ENCODE measurements around the gene CDH4. TPM values are rescaled to one million over a fixed set of nuclear protein-coding genes. Genes with fewer than 3 reads are reported as not detected.

Gene CDH4
- total and polyA plus RNA-seq, 2 donors (not counting 1 experiment from before 2014, with no cell fraction given): not detected

GRCh38 chr20:61601853-61602252 is 349.8 kb downstream of the CDH4 start:
- no peak overlapping the region for H2AFZ ChIP-seq (ENCODE audit: insufficient read depth, low read depth, low read length, poor library complexity, severe bottlenecking)
- H3K27me3 Mint-ChIP-seq: no peaks in the 10 kb centered on the region
- intact Hi-C loops (cut with micrococcal nuclease): no loop called here
- peaks cover 0 to 85% (median 0%) of the 10 kb centered on the region in 3 donors for H3K9me3 ChIP-seq (ENCODE audit: control extremely low read depth in 1 of 3, control insufficient read depth in 2 of 3, insufficient read depth in 1 of 3, low read length in 2 of 3)
- H4K20me1 ChIP-seq (ENCODE audit: control insufficient read depth, insufficient read depth, low read length, poor library complexity, severe bottlenecking): no peaks in the 10 kb centered on the region
- no peaks in the 10 kb centered on the region for H3K4me1 Mint-ChIP-seq
- ChIA-PET POLR2A (interaction anchor here (0.6 kb wide), 1 partner anchor 322 kb away, joined by 4 read pairs; no protein-coding TSS in a partner anchor), CTCF (no interaction called here)
- no peak overlapping the region for H3K27ac Mint-ChIP-seq
- H3K9ac ChIP-seq (ENCODE audit: low read length): no peak overlapping the region
- no peaks in the 10 kb centered on the region for H3K79me2 ChIP-seq (ENCODE audit: control insufficient read depth, insufficient read depth, low read length)
- 95% methylated on average over 14 of the region's 14 CpGs for WGBS (ENCODE audit: insufficient coverage)
- DNase-seq: no peak
- no peak overlapping the region for H3K4me3 Mint-ChIP-seq
- ATAC-seq (ENCODE audit: low read depth): no peak
- peaks cover 6% of the 10 kb centered on the region for H3K9me3 Mint-ChIP-seq (ENCODE audit: insufficient read depth)
- no peak overlapping the region for H3K4me2 ChIP-seq (replicated peaks; ENCODE audit: low read depth, low read length, poor library complexity, severe bottlenecking)
- H3K4me1 ChIP-seq (ENCODE audit: control insufficient read depth in 2 of 2, insufficient read depth in 2 of 2, low read length in 2 of 2): no peaks in the 10 kb centered on the region
- no peak overlapping the region for H3K4me3 ChIP-seq (ENCODE audit: control extremely low read depth in 1 of 5, extremely low read depth in 1 of 5, insufficient read depth in 1 of 5, low read depth in 2 of 5, low read length in 4 of 5)
- no peaks in the 10 kb centered on the region for H3K36me3 ChIP-seq (replicated peaks in 1 of 2; ENCODE audit: control extremely low read depth in 1 of 2, control insufficient read depth in 1 of 2, extremely low read depth in 1 of 2, insufficient read depth in 2 of 2, low read length in 1 of 2)
- no peak overlapping the region for H3K27ac ChIP-seq (ENCODE audit: low read length in 2 of 2)
- TF ChIP-seq CTCF (IDR thresholded peaks at IDR 0.05): no peak
- no peak for TF ChIP-seq EZH2 (IDR thresholded peaks at IDR 0.05; ENCODE audit: borderline replicate concordance, insufficient read depth, low read depth, low read length, poor library complexity, severe bottlenecking)
- H3K27me3 ChIP-seq (replicated peaks in 1 of 4; ENCODE audit: control extremely low read depth in 1 of 4, control insufficient read depth in 3 of 4, insufficient read depth in 4 of 4, low read length in 3 of 4): no peaks in the 10 kb centered on the region

- Mint-ChIP-seq H3K9me3 (ENCODE audit: insufficient read depth) (peaks cover 4% of the 10 kb centered on the region), H3K27me3 (no peaks in the 10 kb centered on the region), H3K27ac (no peak overlapping the region), H3K4me1 (no peaks in the 10 kb centered on the region), H3K4me3 (no peak overlapping the region)
- H3K79me2 ChIP-seq (ENCODE audit: control insufficient read depth, insufficient read depth, low read length): no peaks in the 10 kb centered on the region
- WGBS (ENCODE audit: insufficient coverage): no CpG with 5 or more reads among the region's 5 CpGs
- POLR2A ChIA-PET: no interaction called here
- no peak overlapping the region for H3K9ac ChIP-seq (ENCODE audit: low read length)
- no peaks in the 10 kb centered on the region for H4K20me1 ChIP-seq (ENCODE audit: control insufficient read depth, insufficient read depth, low read length, poor library complexity, severe bottlenecking)
- H3K4me2 ChIP-seq (replicated peaks; ENCODE audit: low read depth, low read length, poor library complexity, severe bottlenecking): no peak overlapping the region
- DNase-seq (no peak), ATAC-seq (ENCODE audit: low read depth) (no peak)
- H3K36me3 ChIP-seq (replicated peaks in 1 of 2; ENCODE audit: control extremely low read depth in 1 of 2, control insufficient read depth in 1 of 2, extremely low read depth in 1 of 2, insufficient read depth in 2 of 2, low read length in 1 of 2): no peaks in the 10 kb centered on the region
- no peak for TF ChIP-seq EZH2 (IDR thresholded peaks at IDR 0.05; ENCODE audit: borderline replicate concordance, insufficient read depth, low read depth, low read length, poor library complexity, severe bottlenecking)
- TF ChIP-seq CTCF (IDR thresholded peaks at IDR 0.05): no peak
- H3K27me3 ChIP-seq (replicated peaks in 1 of 4; ENCODE audit: control extremely low read depth in 1 of 4, control insufficient read depth in 3 of 4, insufficient read depth in 4 of 4, low read length in 3 of 4): no peaks in the 10 kb centered on the region
- no peak overlapping the region for H3K27ac ChIP-seq (ENCODE audit: low read length in 2 of 2)
- H2AFZ ChIP-seq (ENCODE audit: insufficient read depth, low read depth, low read length, poor library complexity, severe bottlenecking): no peak overlapping the region
- CTCF ChIA-PET: no interaction called here
- intact Hi-C loops (cut with micrococcal nuclease): no loop called here
- H3K4me1 ChIP-seq (ENCODE audit: control insufficient read depth in 2 of 2, insufficient read depth in 2 of 2, low read length in 2 of 2): no peaks in the 10 kb centered on the region
- H3K9me3 ChIP-seq (ENCODE audit: control extremely low read depth in 1 of 3, control insufficient read depth in 2 of 3, insufficient read depth in 1 of 3, low read length in 2 of 3): peaks cover 0 to 71% (median 0%) of the 10 kb centered on the region in 3 donors
- H3K4me3 ChIP-seq (ENCODE audit: control extremely low read depth in 1 of 5, extremely low read depth in 1 of 5, insufficient read depth in 1 of 5, low read depth in 2 of 5, low read length in 4 of 5): no peak overlapping the region
Measured at GRCh38 chr20:61603715-61604114, 351.7 kb downstream of the CDH4 start.

All from B cell (primary cell).